NK-92 (cell line): ENCODE data around the gene KCNQ1.

Source experiments
- DNase-seq: peaks from one replicate; lab custom pipeline; 2025; ENCODE audit not compliant: unreplicated experiment; lab: John Stamatoyannopoulos, UW

Gene KCNQ1

DNA sequence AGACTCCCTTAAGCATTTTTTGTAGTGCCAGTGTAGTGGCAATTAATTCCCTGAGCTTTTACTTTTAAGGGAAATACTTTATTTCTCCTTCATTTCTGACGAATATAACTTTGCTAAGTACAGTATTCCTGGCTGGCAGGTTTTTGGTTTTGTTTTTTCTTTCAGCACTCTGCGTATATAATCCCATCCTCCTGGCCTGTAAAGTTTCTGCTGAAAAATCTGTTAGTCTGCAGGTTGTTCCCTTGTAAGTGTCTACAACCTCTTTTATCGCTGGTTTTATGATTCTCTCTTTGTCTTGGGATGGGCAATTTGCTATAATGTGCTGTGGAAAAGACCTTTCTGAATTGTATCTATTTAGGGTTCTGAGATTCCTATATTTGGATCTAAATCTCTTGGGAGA lies 198.9 kb downstream of the KCNQ1 start:
- DNase-seq: no peak

DNA sequence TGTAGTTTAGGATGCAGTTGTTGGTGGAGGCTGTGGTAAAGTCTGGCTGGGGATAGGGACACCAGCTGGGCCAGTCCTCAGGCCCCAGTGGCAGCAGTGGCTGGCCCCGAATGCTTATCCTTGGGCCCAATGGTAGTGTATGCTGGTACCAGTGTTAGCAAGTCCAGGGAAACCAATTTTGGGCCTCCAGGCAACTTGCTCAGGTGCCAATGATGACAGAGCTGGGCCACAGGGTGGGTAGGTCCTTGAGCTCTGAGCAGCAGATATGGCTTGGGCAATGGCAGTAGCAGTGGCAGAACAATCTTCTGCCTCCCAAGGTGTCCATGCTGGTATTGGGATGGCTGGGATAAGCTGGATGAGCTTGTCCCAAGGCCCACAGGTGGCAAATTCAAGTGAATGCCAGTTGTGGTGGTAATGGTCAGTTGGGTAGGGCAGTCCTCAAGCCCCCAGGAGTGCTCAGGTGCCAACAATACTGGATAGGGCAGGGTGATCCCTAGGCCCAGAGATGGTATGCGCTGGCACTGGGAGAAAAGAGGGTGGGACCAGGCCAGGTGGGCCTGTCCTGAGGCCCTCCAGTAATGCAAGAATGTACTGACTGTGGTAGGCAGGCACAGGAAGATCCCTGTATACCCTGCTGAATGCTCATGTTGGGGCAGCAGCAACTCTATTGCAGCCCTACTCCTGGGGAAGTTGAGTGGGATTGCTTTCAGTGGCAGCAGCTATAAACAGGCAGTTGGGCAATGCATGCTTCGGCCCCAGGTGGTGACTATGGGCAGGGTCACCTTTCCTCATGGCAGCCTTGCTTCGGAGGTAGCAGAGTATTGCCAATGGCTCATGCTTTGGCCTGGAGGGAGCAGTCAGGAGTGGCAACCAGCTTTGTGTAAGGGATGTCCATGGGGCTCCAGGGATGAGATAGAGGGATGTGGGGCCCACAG lies 200.3 kb downstream of the KCNQ1 start:
- no peak for DNase-seq

DNA sequence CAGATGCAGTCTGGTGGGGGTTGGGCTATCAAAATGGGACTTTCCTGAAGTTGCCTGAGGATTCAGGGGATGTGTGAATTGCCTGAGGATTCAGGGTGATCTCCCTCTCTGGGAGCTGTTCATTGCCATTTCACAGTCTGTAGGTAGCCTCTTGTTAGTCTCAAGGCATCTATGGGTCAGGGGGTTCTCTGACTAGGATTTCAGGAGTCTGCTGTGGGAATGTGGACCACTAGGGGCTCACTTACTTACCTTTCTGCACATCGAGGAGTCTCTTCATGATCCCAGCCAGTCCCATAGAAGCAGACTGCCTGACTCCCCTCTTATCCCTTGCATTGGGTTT lies 200.9 kb downstream of the KCNQ1 start:
- no peak for DNase-seq

DNA sequence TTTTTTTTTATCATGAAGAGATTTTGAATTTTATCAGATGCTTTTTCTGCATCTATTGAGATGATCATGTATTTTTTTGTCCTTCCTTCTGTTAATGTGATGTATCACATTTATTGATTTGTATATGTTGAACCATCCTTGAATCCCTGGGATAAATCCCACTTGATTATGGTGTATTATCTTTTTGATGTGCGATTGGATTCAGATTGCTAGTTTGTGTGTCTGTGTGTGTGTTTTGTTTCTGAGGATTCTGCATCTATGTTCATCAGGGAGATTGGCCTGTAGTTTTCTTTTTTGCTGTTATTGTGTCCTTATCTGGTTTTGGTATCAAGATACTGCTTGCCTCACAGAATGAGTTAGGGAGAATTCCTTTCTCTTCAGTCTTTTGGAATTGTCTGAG lies 202.4 kb downstream of the KCNQ1 start:
- no peak for DNase-seq

DNA sequence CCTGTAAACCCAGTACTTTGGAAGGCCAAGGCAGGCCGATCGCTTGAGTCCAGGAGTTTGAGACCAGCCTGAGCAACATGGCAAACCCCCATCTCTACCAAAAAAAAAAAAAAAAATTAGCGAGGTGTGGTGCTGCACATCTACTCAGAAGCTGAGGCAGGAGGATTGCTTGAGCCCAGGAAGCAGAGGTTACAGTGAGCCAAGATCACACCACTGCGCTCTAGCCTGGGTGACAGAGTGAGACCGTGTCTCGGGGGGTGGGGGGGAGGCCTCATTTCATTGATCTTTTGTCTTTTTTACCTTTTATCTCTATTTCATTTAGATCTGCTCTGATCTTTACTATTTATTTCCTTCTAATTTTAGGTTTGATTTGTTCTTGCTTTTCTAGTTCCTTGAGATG lies 203.1 kb downstream of the KCNQ1 start:
- DNase-seq: no peak

DNA sequence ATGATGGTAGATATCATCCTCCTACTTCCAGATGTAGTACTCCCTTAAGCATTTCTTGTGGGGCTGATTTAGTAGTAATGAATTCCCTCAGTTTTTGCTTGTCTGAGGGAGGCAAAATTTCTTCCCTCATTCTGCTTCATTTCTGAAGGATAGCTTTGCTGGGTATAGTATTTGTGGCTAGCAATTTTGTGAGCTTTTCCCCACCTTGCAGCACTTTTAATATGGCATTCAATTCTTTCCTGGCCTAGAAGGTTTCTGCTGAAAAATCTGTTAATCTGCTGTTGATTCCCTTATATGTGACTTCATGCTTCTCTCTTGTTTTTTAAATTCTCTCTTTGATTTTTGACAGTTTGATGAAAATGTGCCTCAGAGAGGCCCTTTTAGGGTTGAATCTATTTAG lies 204.6 kb downstream of the KCNQ1 start:
- no peak for DNase-seq

DNA sequence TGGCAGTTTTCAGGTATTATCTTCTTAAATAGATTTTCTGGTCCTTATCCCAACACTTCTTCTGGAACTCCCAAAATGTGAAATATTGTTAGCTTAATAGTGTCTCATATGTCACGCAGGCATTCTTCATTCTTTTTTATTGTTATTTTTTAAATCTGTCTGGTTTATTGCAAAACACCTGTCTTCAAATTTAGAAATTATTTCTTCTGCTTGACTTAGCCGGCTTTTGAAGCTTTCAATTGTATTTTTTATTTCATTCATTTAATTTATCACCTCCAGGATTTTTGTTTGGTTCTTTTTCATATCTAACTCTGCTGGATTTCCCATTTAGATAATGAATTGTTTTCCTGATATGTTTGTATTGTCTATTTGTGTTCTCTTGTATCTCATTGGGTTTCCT lies 205.0 kb downstream of the KCNQ1 start:
- DNase-seq: no peak

DNA sequence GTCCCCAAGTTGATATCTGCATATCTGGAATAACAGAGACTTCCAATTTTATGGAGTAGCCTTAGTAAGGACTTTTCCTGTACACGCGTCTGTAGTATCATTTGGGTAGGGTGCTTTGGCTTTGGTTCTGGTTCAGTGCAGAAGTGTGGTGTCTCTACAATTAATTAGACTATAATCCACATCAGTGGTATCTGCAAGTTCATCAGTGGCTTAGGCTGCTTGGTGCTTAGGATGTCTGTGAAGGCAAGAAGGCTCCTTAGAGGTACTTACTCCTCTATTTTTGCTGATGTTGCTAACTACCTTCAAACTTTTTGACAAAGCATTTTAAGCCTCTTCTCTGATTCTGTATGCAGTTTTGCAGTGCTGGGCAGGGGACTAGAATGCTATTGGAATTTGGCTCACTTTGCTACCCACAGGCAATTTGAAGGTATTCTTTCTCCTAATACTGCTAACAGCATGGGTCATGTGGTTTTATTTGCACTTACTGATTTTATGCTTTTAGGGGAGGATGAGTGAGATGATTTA lies 205.6 kb downstream of the KCNQ1 start:
- no peak for DNase-seq

DNA sequence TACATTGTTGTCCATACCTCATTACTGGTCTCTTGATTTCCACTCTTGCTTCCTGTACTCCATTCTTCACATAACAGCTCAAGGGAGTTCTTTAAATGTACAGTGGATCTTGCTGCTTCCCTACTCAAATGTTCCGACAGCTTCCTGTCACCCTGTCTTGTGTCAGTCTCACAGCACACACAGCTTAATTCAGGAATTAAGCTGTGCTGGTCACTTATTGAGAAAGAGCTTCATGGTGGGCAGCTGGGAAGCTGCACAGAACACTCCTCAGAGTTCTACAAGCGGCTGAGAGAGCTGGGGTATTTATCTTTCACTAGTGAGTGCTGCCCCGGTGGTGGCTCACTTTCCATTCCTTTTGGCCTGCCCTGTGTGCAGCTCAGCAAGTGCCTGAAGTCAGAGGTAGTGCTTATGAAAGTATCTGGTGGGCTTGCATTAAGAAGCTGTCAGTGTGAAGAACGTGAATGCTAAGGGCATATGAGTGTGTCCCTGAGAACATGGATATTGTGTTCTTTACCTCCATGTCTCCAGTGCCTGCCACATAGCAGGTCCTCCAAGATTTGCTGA lies 206.3 kb downstream of the KCNQ1 start:
- no peak for DNase-seq

DNA sequence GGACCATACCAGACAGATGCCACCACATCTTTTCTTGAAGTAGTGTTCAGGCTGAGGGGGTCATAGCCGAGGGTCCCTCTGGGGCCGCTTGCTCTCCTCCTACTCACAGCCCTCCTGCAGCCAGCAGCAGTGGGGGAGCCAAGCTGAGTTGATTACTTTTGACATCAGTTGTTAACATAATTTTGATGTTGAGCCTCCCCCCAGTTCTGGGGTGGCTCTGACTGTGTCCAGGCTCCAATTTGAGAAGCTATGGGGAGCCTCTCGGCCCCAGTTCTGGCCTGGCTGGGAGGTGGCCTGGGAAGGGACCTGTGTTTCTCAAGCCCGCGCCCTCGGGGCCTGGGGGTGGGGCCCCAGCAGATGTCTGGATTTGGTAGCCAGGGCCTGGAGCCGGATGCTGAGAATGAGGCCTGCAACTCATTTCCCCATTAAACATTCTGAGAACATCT lies 207.0 kb downstream of the KCNQ1 start:
- no peak for DNase-seq

DNA sequence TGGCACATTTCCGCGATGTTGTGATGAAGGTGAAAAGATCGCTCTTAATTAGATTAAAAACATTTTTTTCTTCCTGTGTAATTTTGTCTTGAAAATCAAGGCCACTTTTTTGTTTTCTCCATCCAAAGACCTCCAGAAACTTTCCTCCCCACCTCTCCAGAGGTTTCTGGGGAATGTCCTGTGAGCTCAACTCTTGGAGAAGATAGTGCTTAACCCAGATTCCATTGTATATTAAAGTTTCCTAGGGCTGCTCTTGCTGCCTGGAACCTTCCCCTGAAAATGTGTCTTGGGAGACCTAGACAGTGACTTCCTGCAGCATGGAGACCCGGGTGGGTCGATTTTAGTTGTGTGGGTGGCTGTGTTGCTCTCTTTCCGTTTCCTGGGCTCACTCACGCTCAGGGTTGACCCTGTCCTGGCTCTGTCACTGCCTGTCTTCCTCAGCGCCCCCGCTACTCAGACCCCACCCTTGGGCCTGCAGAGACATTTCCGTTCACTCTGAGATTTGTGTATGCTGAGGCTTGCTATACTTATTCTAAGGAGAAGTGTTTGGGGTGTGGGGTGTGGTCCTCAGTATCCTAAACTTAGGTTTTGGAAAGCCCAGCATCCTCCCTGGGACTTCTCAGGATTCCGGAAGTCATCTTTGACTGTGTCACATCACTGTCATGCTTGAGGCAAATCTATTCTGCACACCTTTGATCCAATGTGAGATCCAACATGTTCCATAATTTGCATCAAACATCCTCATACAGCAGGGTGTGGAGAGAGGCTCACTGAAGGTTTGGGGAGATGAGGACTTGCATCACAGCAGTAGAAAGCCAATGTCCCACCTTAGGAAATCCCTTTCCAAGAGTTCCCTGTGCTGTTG lies 207.8 kb downstream of the KCNQ1 start:
- no peak for DNase-seq

DNA sequence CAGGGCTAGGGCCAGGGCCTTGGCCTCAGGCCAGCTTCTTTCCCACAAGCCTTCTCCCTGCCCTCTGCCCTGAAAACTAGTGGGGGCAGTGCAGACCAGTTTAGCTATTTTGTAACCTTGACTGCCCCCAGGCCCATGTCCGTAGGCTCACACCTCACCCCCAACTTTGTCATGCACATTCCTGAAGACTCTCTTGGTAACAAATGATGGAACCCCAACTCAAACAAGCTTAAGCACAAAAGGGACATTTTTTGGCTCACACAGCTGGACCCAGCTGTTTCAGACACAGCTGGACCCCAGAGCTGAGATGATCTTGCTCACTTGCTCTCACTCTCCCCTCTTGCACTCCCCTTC lies 208.4 kb downstream of the KCNQ1 start:
- DNase-seq: no peak

DNA sequence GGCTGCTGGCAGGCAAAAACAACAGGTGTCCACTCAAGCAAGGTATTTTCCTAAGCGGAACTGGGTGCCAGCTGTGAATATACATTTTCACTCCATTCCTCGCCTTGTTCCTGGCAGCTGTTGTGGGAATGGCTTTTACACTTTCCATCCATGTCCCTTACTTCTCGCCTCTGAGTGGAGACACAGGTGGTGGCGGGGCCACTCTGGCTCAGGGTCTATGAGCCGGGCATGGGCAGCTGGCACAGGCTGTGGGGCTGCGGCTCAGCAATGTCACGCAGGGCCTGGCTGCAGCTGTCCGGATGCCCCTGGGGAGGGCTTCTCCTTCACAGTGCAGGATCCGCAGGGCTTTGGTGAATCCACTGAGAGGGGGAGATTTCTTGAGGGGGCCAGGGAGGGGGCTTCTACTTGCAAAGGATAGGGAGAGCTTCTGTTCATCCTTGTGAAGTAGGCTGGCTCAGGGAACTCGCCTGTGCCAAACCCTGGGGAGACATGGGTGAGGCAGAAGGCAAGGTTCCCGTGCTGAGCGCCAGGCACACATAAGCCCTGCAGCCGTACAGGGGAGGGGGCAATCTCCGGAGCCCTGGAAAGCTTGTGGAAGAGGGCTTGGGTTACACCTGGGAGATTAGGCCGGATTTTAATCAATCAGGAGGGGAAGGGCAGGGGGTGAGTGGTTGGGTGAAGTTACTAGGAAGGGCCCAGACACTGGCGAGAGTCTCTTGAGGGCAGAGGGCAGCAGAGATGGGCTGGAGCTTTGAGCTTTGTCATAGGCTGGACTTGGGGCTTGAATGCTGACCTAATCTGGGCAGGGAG lies 209.3 kb downstream of the KCNQ1 start:
- DNase-seq: no peak

DNA sequence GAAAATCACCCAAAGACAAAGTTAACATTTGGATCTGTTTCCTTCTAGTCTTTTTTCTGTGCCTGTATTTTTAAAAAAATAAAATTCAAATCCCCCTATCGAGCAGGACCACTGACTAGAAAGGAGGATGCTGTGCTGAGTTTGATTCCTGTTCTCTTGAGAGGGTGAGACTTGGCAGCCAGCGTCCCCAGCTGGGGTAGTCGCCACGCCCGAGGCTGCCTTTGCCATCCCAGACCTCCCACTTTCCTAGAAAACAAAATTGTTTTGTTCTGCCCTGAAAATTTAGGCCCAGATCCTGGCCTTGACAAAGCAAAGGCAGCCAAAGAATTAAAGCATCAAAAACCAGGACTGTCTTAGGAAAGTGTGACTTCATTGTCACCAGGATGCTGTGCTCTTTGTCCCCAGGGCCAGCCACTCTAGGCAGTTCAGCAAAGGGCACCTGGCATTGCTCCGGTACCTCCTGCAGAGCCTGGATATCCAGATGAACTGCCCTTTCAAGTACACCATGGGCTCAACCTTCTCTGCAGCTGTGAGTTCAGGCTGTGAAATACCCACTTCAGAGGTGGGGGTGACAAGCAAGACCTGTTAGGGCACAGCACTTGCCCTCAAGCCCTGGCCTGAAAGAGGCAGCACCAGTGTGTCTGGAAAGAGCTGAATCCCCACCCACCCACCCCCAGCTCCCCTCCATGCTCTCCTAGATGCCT lies 210.4 kb downstream of the KCNQ1 start:
- no peak for DNase-seq

DNA sequence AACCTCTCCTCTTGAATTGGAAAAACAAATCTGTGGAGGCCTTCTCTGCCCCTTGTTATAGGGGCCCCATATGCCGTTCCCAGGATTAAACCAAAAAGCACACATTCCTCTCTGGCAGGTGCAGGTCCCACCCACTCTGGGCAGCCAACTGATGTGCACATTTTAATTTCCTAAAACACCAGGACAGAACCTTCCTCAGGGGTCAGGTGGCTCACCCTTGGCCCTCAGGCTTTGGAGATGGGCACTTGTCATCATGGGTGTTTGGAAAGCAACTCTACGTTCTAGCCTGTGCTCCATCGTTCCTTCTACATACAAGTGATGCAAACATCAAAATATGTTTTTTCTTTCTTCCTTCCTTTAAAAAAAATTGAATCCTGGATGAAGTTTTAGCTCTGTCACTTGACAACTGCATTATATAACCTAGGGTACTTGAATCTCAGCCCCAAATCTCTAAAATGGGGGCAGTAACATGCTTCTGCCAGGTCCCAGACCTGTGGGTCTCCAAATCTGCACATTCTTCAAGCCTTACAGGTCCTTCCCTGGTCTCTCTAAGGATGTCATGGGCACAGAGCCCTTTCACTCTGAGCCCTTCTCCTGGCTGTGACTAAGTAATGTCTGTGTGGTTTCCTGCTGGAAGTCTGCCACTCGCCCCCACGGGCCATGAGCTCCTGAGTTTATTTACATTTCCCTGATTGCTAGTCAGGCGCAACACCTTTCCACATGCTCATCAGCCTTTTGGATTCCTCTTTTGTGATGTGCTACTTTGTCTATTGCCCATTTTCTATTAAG lies 211.2 kb downstream of the KCNQ1 start:
- DNase-seq: no peak

DNA sequence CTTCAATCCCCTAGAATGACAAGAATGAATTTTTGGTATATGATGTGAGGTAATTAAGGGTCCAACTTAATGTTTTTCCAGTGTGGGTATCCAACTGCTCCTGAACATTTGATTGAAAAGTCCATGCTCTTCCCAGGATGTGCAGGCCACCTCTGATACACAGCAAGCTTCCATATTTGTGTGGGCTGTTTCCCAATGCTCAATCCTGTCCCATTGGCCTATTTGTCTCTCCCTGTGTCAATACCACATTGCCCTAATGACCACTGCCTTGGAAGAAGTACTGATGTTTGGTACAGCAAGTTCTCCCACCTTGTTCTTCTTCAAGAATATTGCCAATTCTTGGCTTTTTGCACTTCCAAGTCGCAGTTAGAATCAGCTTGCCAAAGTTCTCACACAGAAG lies 212.1 kb downstream of the KCNQ1 start:
- DNase-seq: no peak

DNA sequence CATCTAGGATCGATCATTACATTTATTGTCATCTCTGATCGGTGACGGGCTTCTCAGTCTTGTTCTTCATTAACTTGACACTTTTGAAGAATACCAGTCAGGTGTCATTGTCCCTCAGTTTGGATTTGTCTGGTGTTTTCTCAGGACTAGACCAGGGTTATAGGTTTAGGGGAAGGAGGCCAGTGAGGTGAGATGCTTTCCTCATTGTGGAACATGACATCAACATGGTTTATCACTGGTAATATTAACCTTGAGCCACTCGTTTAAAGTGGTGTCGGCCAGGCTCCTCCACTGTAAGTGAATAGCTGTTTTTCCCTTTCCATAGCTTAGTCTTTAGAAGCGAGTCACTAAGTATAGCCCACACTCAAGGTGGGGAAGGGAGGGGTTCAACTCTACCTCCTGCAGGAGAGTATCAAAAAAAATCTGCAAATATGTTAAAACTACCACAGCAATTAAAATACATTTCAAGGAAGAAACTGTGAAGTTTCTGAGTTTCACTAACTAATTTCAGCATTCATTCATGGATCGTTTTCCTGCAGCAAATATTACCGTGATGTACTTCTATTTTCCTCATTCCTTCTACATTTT lies 213.0 kb downstream of the KCNQ1 start:
- no peak for DNase-seq

DNA sequence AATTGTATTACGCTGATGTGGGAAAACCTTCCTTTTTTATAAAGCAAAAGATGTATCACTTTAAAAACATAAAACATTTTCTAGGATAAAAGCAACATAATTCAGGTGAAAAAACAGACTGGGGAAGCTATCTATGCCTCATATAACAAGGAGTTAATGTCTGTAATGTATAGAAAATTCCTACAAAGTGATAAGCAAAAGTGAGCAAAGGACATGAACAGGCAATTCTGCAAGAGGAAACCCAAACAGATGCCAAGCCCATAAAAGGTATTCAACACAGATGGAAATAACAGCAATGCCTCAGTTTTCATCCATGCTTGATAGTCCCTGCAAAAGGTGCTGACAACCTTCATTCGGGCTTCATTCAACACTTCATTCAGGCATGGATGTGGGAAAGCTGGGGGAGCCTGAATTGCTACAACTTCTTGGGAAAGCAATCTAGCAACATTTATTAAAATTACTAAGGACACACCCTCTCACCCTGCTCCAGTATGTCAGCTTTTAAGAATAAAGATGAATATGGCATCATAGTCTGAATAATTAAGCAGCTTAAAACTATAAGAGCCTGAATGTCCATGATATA lies 215.6 kb downstream of the KCNQ1 start:
- DNase-seq: no peak
